Endothelial cell of umbilical vein (primary cell): ENCODE data around the gene CDKL5. TPM values are rescaled to one million over a fixed set of nuclear protein-coding genes. Genes with fewer than 3 reads are reported as not detected.

Experiments used
- BruUV-seq: library from RNA; stranded (reverse); fragments of 400-500 nt; replicated peaks from 2 replicates; lab custom pipeline; 2021; lab: Mats Ljungman, UMichigan
- CTCF ChIA-PET: fragments of 300-600, 350-600 bp; sonication (Branson Sonifier 250); formaldehyde crosslinking; loops from one replicate; lab custom pipeline; 2021; ENCODE audit warnings: antibody characterized with exemption, inconsistent platforms; lab: Charles Lee
- POLR2A ChIA-PET: fragments of 300-600, 350-600 bp; sonication (Branson Sonifier 250); formaldehyde crosslinking; loops from one replicate; lab custom pipeline; 2021; ENCODE audit warnings: antibody characterized with exemption, inconsistent platforms; lab: Charles Lee
- DNase-seq: peaks from one replicate; pipeline ENCODE4 v3.0.0-alpha.2; 2011; ENCODE audit warnings: low read depth, low spot score
- FAIRE-seq: peaks from 2 replicates; lab custom pipeline; 2011; peaks lifted over from hg19 to GRCh38; lab: Jason Lieb, UNC
- H2AFZ ChIP-seq: 2 replicates; pipeline ENCODE4 v1.6.0; 2012; ENCODE audit warnings: low read depth, low read length, control low read depth, inconsistent platforms
- H3K27ac ChIP-seq: 2 replicates; pipeline ENCODE4 v1.5.1; 2011; ENCODE audit warnings: low read depth, mild to moderate bottlenecking, control low read depth, low read length, moderate library complexity; ENCODE audit not compliant: insufficient read depth
- H3K27me3 ChIP-seq, 2 experiments: 2 replicates each; pipeline versions ENCODE4 v1.6.0 to v1.6.1; 2011; ENCODE audit warnings: low read length in 2 of 2, mixed read lengths in 1 of 2; ENCODE audit not compliant: control insufficient read depth in 2 of 2, insufficient read depth in 2 of 2
- H3K36me3 ChIP-seq, 2 experiments: 2 replicates in 1 of 2; 3 replicates in 1 of 2; pipeline ENCODE4 v1.5.1; 2011; ENCODE audit warnings: low read length in 2 of 2, mild to moderate bottlenecking in 1 of 2, moderate library complexity in 1 of 2; ENCODE audit not compliant: control insufficient read depth in 2 of 2, insufficient read depth in 2 of 2; ENCODE audit errors: extremely low read depth in 1 of 2
- H3K4me1 ChIP-seq: 3 replicates; pipeline ENCODE4 v1.5.1; 2011; ENCODE audit warnings: mild to moderate bottlenecking, low read length; ENCODE audit not compliant: control insufficient read depth, insufficient read depth; ENCODE audit errors: extremely low read depth
- H3K4me2 ChIP-seq: 2 replicates; pipeline ENCODE4 v1.6.1; 2011; ENCODE audit warnings: low read length, control low read depth, mixed read lengths; ENCODE audit not compliant: insufficient read depth
- H3K4me3 ChIP-seq, 3 experiments: fragments of 200-600 bp in 1 of 3; sonication (generic), shearing (Covaris generic) in 1 of 3; replicated peaks in 1 of 3; 2 replicates each; pipeline ENCODE4 v1.5.1; 2011 to 2016; ENCODE audit warnings: control low read depth in 3 of 3, low read length in 3 of 3, mild to moderate bottlenecking in 2 of 3, inconsistent platforms in 1 of 3, low read depth in 1 of 3, moderate library complexity in 1 of 3; ENCODE audit not compliant: insufficient read depth in 1 of 3
- H3K79me2 ChIP-seq: 2 replicates; pipeline ENCODE4 v1.6.0; 2012; ENCODE audit warnings: low read length, inconsistent platforms; ENCODE audit not compliant: control insufficient read depth, insufficient read depth
- H3K9ac ChIP-seq: replicated peaks from 2 replicates; pipeline ENCODE3; 2011; ENCODE audit warnings: low read length, control low read depth; ENCODE audit not compliant: insufficient read depth; ENCODE audit errors: extremely low read depth
- H3K9me1 ChIP-seq: replicated peaks from 3 replicates; pipeline ENCODE4 v1.6.0; 2011; ENCODE audit warnings: mild to moderate bottlenecking, low read length; ENCODE audit not compliant: control insufficient read depth, insufficient read depth; ENCODE audit errors: extremely low read depth
- H3K9me3 ChIP-seq: replicated peaks from 2 replicates; pipeline ENCODE4 v1.5.1; 2012; ENCODE audit warnings: low read length, inconsistent platforms; ENCODE audit not compliant: control insufficient read depth, insufficient read depth
- H4K20me1 ChIP-seq: replicated peaks from 2 replicates; pipeline ENCODE3; 2011; ENCODE audit warnings: mild to moderate bottlenecking, low read length; ENCODE audit not compliant: control insufficient read depth, insufficient read depth; ENCODE audit errors: extremely low read depth
- EZH2 ChIP-seq: IDR thresholded peaks from 2 replicates; pipeline ENCODE4 v1.6.1; 2012; ENCODE audit warnings: borderline replicate concordance, low read depth, mild to moderate bottlenecking, moderate library complexity, low read length, inconsistent platforms; ENCODE audit not compliant: severe bottlenecking
- FOS ChIP-seq: IDR thresholded peaks from 2 replicates; pipeline ENCODE4 v1.6.1; 2011; ENCODE audit warnings: mild to moderate bottlenecking, low read length, moderate library complexity, borderline replicate concordance; ENCODE audit not compliant: insufficient read depth
- GATA2 ChIP-seq: IDR thresholded peaks from 2 replicates; pipeline ENCODE4 v1.7.0; 2011; ENCODE audit warnings: low read depth, mild to moderate bottlenecking, moderate library complexity, mixed read lengths, low read length; ENCODE audit not compliant: insufficient read length, insufficient read depth
- JUN ChIP-seq: IDR thresholded peaks from 2 replicates; pipeline ENCODE4 v1.6.1; 2011; ENCODE audit warnings: borderline replicate concordance, low read depth; ENCODE audit not compliant: insufficient read length, insufficient read depth
- MAX ChIP-seq: IDR thresholded peaks from 2 replicates; pipeline ENCODE4 v1.6.1; 2011; ENCODE audit not compliant: insufficient read depth, insufficient read length
- MYC ChIP-seq: IDR thresholded peaks from one replicate; pipeline ENCODE4 v1.6.1; 2011; ENCODE audit warnings: mild to moderate bottlenecking, low read depth, low read length
- POLR2A ChIP-seq: IDR thresholded peaks from 2 replicates; pipeline ENCODE4 v1.6.1; 2012; ENCODE audit warnings: low read depth, mild to moderate bottlenecking, control low read depth, low read length
- POLR2AphosphoS5 ChIP-seq: IDR thresholded peaks from 2 replicates; pipeline ENCODE4 v1.6.1; 2012; ENCODE audit warnings: low read depth, mild to moderate bottlenecking, control low read depth, low read length, moderate library complexity; ENCODE audit not compliant: insufficient read depth
- dilution Hi-C: fragments of 300-500 bp; cut with MboI; formaldehyde crosslinking; loops from one replicate; pipeline ENCODE4 v1.15.0; 2019; ENCODE audit warnings: low sequenced_read_pairs; ENCODE audit not compliant: extremely low pct_ligation_motif_present
- intact Hi-C: fragments of 100-400 bp; cut with micrococcal nuclease; formaldehyde crosslinking; loops from one replicate; pipeline ENCODE4 v1.10.0; 2022
- polyA plus RNA-seq, 4 experiments: library from polyadenylated mRNA; depleted of rRNA in 3 of 4; stranded (reverse) in 3 of 4; unstranded in 1 of 4; fragments of >200 nt; gene quantifications; 2 replicates each; pipeline versions ENCODE4 v1.2.1 to v1.2.3, GENCODE V29; 2011 to 2012; ENCODE audit warnings: missing spikeins in 1 of 4
- total RNA-seq: library from RNA; stranded (reverse); gene quantifications from 2 replicates; pipeline ENCODE4 v1.2.3, GENCODE V29; 2021
- TF ChIP-seq, protein P1 (sequence below), 2 donors: IDR thresholded peaks; 1 replicate in 1 of 2; 2 replicates in 1 of 2; pipeline ENCODE4 v1.5.1; 2011; ENCODE audit warnings: low read length in 2 of 2, mild to moderate bottlenecking in 2 of 2, moderate library complexity in 2 of 2, control low read depth in 1 of 2, inconsistent platforms in 1 of 2, low read depth in 1 of 2; ENCODE audit not compliant: insufficient read depth in 1 of 2; ENCODE audit errors: extremely low read depth in 1 of 2

Gene CDKL5
- total and polyA plus RNA-seq, 2 donors (not counting 3 experiments of a cell fraction or from before 2014, with no cell fraction given), result 1.5 to 4.3 TPM

DNA sequence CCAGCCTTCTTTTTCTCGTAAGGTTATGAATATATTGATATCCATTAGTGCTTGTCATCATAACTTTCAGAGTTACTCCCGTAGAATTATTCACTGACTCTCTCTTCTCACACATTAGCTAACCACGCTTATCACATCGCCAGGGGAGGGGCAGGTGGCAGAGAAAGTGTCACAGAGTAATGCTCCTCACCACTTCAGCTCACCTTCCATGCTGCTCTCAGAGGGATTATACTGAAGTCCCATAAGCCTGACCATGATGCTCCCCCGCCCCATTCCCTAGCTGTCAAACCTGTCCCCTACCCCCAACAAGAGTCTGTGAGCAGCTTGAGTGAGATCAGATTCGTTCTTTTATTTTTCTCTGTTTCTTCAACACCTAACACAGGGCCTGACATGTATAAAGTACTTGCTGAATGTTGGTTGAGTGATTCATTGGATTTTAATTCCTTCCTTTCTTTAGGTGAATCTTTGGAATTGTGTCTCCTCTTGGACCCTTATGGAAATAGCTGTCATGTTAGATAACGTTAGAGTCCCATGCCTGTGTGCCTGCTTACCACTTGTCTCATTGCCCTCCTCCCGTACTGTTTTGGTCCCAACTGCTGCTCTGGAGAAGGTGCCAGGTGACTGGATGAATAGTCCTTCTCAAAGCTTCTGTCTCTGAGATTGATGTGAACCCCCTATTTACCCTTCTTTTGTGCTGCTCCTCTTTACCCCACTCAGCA lies 191.4 kb downstream of the CDKL5 start:
- ChIA-PET CTCF (no interaction called here), POLR2A (no interaction called here)
- Histone ChIP-seq H3K36me3 (no peaks in the 10 kb centered on the region), H3K27ac (no peak overlapping the region), H4K20me1 (no peaks in the 10 kb centered on the region), H3K9ac (no peak overlapping the region), H3K79me2 (no peaks in the 10 kb centered on the region), H3K4me1 (peaks cover 4% of the 10 kb centered on the region), H3K9me3 (no peaks in the 10 kb centered on the region), H3K9me1 (no peaks in the 10 kb centered on the region), H3K27me3 (no peaks in the 10 kb centered on the region), H2AFZ (no peak overlapping the region), H3K4me2 (no peak overlapping the region), H3K4me3 (no peak overlapping the region)
- dilution Hi-C loops (no loop called here), intact Hi-C loops (no loop called here)
- TF ChIP-seq POLR2A, result no peak
- TF ChIP-seq MAX, result no peak
- no peak for TF ChIP-seq GATA2
- no peak for TF ChIP-seq POLR2AphosphoS5
- TF ChIP-seq, protein P1, sequence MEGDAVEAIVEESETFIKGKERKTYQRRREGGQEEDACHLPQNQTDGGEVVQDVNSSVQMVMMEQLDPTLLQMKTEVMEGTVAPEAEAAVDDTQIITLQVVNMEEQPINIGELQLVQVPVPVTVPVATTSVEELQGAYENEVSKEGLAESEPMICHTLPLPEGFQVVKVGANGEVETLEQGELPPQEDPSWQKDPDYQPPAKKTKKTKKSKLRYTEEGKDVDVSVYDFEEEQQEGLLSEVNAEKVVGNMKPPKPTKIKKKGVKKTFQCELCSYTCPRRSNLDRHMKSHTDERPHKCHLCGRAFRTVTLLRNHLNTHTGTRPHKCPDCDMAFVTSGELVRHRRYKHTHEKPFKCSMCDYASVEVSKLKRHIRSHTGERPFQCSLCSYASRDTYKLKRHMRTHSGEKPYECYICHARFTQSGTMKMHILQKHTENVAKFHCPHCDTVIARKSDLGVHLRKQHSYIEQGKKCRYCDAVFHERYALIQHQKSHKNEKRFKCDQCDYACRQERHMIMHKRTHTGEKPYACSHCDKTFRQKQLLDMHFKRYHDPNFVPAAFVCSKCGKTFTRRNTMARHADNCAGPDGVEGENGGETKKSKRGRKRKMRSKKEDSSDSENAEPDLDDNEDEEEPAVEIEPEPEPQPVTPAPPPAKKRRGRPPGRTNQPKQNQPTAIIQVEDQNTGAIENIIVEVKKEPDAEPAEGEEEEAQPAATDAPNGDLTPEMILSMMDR (IDR thresholded peaks at IDR 0.05; ENCODE audit: extremely low read depth in 1 of 2, insufficient read depth in 1 of 2, low read depth in 1 of 2, low read length in 2 of 2), result no peak
- no peak for TF ChIP-seq FOS
- TF ChIP-seq JUN, result no peak
- TF ChIP-seq EZH2, result no peak
- TF ChIP-seq MYC, result no peak
- FAIRE-seq (no peak), DNase-seq (no peak)
- no TSS peak for BruUV-seq
